ENCODE results near the gene PHKA1. TPM values are rescaled to one million over a fixed set of nuclear protein-coding genes. Genes with fewer than 3 reads are reported as not detected.
A peak's percentile ranks its signal among the peaks of the same experiment; 100 is the strongest.

The PHKA1 gene
- total RNA-seq, 1 donor from 2014 or later = 6.4 TPM

- no peaks in the 10 kb centered on the region for H3K27me3 ChIP-seq (ENCODE audit: control insufficient read depth, insufficient read depth, low read length)
- no peak for DNase-seq (ENCODE audit: low read depth)
- TF ChIP-seq, protein P1, sequence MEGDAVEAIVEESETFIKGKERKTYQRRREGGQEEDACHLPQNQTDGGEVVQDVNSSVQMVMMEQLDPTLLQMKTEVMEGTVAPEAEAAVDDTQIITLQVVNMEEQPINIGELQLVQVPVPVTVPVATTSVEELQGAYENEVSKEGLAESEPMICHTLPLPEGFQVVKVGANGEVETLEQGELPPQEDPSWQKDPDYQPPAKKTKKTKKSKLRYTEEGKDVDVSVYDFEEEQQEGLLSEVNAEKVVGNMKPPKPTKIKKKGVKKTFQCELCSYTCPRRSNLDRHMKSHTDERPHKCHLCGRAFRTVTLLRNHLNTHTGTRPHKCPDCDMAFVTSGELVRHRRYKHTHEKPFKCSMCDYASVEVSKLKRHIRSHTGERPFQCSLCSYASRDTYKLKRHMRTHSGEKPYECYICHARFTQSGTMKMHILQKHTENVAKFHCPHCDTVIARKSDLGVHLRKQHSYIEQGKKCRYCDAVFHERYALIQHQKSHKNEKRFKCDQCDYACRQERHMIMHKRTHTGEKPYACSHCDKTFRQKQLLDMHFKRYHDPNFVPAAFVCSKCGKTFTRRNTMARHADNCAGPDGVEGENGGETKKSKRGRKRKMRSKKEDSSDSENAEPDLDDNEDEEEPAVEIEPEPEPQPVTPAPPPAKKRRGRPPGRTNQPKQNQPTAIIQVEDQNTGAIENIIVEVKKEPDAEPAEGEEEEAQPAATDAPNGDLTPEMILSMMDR (IDR thresholded peaks at IDR 0.05; ENCODE audit: insufficient read depth, low read length, poor library complexity, severe bottlenecking) = no peak
Measured at GRCh38 chrX:72545990-72546389, 168.1 kb downstream of the PHKA1 start.

GRCh38 chrX:72540318-72540717, 173.8 kb downstream of the PHKA1 start:
- no peaks in the 10 kb centered on the region for H3K27me3 ChIP-seq (ENCODE audit: control insufficient read depth, insufficient read depth, low read length)
- no peak for DNase-seq (ENCODE audit: low read depth)
- H3K36me3 ChIP-seq (ENCODE audit: control insufficient read depth, insufficient read depth, low read length) = no peaks in the 10 kb centered on the region

More at GRCh38 chrX:72545990-72546389, 168.1 kb downstream of the PHKA1 start:
- H3K4me3 ChIP-seq (ENCODE audit: low read depth, low read length) = no peak overlapping the region
- H3K36me3 ChIP-seq (ENCODE audit: control insufficient read depth, insufficient read depth, low read length) = no peaks in the 10 kb centered on the region

DNA sequence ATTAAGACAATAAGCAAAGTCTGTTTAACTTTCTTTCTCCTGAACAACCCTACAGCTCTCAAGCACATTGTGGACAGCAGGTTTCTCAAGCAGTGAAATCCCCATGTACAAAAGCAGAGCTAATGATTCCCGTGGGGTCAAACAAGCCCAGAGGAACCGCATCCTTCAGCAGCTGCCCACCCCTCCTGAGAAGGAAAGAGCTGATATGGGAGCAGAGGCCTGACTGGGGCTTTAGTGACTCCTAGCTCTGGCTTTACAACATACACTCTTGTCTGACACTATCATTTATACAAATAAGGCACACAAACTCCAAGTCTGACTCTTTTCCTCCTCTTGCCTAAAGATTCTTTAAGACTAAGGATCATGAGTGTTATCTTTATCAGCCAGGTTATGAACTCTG, 174.3 kb downstream of the PHKA1 start:
- H3K4me3 ChIP-seq (ENCODE audit: low read depth, low read length) = no peak overlapping the region
- TF ChIP-seq, protein P1 (IDR thresholded peaks at IDR 0.05; ENCODE audit: insufficient read depth, low read length, poor library complexity, severe bottlenecking) = no peak
- no peaks in the 10 kb centered on the region for H3K36me3 ChIP-seq (ENCODE audit: control insufficient read depth, insufficient read depth, low read length)
- no peaks in the 10 kb centered on the region for H3K27me3 ChIP-seq (ENCODE audit: control insufficient read depth, insufficient read depth, low read length)
- DNase-seq (ENCODE audit: low read depth) = no peak

More at GRCh38 chrX:72540318-72540717, 173.8 kb downstream of the PHKA1 start:
- no peak overlapping the region for H3K4me3 ChIP-seq (ENCODE audit: low read depth, low read length)
- TF ChIP-seq, protein P1 (IDR thresholded peaks at IDR 0.05; ENCODE audit: insufficient read depth, low read length, poor library complexity, severe bottlenecking) = peak; percentile 25

GRCh38 chrX:72536542-72536941, 177.6 kb downstream of the PHKA1 start:
- H3K36me3 ChIP-seq (ENCODE audit: control insufficient read depth, insufficient read depth, low read length) = no peaks in the 10 kb centered on the region
- H3K4me3 ChIP-seq (ENCODE audit: low read depth, low read length) = no peak overlapping the region
- TF ChIP-seq, protein P1 (IDR thresholded peaks at IDR 0.05; ENCODE audit: insufficient read depth, low read length, poor library complexity, severe bottlenecking) = no peak

GRCh38 chrX:72532366-72532765, 181.7 kb downstream of the PHKA1 start:
- Histone ChIP-seq H3K36me3 (ENCODE audit: control insufficient read depth, insufficient read depth, low read length) (no peaks in the 10 kb centered on the region), H3K4me3 (ENCODE audit: low read depth, low read length) (no peak overlapping the region), H3K27me3 (ENCODE audit: control insufficient read depth, insufficient read depth, low read length) (no peaks in the 10 kb centered on the region)
- TF ChIP-seq, protein P1 (IDR thresholded peaks at IDR 0.05; ENCODE audit: insufficient read depth, low read length, poor library complexity, severe bottlenecking) = no peak
- no peak for DNase-seq (ENCODE audit: low read depth)

More at GRCh38 chrX:72536542-72536941, 177.6 kb downstream of the PHKA1 start:
- no peaks in the 10 kb centered on the region for H3K27me3 ChIP-seq (ENCODE audit: control insufficient read depth, insufficient read depth, low read length)
- no peak for DNase-seq (ENCODE audit: low read depth)

Other genes with a start within 250 kb of the PHKA1 start
- 19.9 and 22.3 TPM in 2 replicates for gene HDAC8, start 141.5 kb downstream of the PHKA1 start, total RNA-seq
- gene DMRTC1B, start 62.6 kb upstream of the PHKA1 start, total RNA-seq = not detected in 2 replicates
- gene FAM236B, start 68.4 kb upstream of the PHKA1 start, total RNA-seq = not detected in 2 replicates
- not detected in 2 replicates for gene FAM236D, start 93.9 kb upstream of the PHKA1 start, total RNA-seq
- not detected in 2 replicates for gene FAM236C, start 198.3 kb upstream of the PHKA1 start, total RNA-seq
- not detected in 2 replicates for gene FAM236A, start 223.9 kb upstream of the PHKA1 start, total RNA-seq
- gene DMRTC1, start 229.5 kb upstream of the PHKA1 start, total RNA-seq = not detected in 2 replicates

Data from kidney epithelial cell (primary cell).